ENCODE data around the gene POLR3E. TPM values are rescaled to one million over a fixed set of nuclear protein-coding genes. Genes with fewer than 3 reads are reported as not detected.

The POLR3E gene
- total and polyA plus RNA-seq, 2 donors (not counting 1 experiment from before 2014, with no cell fraction given) = 97.1 to 98.4 TPM

- no peak overlapping the region for H3K9ac ChIP-seq (ENCODE audit: low read length)
- H3K27ac Mint-ChIP-seq = no peak overlapping the region
- H3K4me1 ChIP-seq (ENCODE audit: control insufficient read depth in 2 of 2, insufficient read depth in 2 of 2, low read length in 2 of 2) = no peaks in the 10 kb centered on the region
- ChIA-PET POLR2A (no interaction called here), CTCF (no interaction called here)
- no peaks in the 10 kb centered on the region for H3K9me3 ChIP-seq (ENCODE audit: control extremely low read depth in 1 of 3, control insufficient read depth in 2 of 3, insufficient read depth in 1 of 3, low read length in 2 of 3)
- no peak overlapping the region for H3K4me3 ChIP-seq (ENCODE audit: control extremely low read depth in 1 of 5, extremely low read depth in 1 of 5, insufficient read depth in 1 of 5, low read depth in 2 of 5, low read length in 4 of 5)
- H3K4me2 ChIP-seq (replicated peaks; ENCODE audit: low read depth, low read length, poor library complexity, severe bottlenecking) = no peak overlapping the region
- H3K27me3 Mint-ChIP-seq = no peaks in the 10 kb centered on the region
- H3K4me3 Mint-ChIP-seq = no peak overlapping the region
- no peaks in the 10 kb centered on the region for H3K9me3 Mint-ChIP-seq (ENCODE audit: insufficient read depth)
- WGBS (ENCODE audit: insufficient coverage) = 98% methylated on average over 21 of the region's 23 CpGs
- DNase-seq (no peak), ATAC-seq (ENCODE audit: low read depth) (no peak)
- TF ChIP-seq CTCF (IDR thresholded peaks at IDR 0.05) = no peak
- no peak for TF ChIP-seq EZH2 (IDR thresholded peaks at IDR 0.05; ENCODE audit: borderline replicate concordance, insufficient read depth, low read depth, low read length, poor library complexity, severe bottlenecking)
- no peaks in the 10 kb centered on the region for H3K4me1 Mint-ChIP-seq
- no peaks in the 10 kb centered on the region for H3K27me3 ChIP-seq (replicated peaks in 1 of 4; ENCODE audit: control extremely low read depth in 1 of 4, control insufficient read depth in 3 of 4, insufficient read depth in 4 of 4, low read length in 3 of 4)
- peaks cover 8 to 78% of the 10 kb centered on the region in 2 experiments for H3K36me3 ChIP-seq (replicated peaks in 1 of 2; ENCODE audit: control extremely low read depth in 1 of 2, control insufficient read depth in 1 of 2, extremely low read depth in 1 of 2, insufficient read depth in 2 of 2, low read length in 1 of 2)
- intact Hi-C loops (cut with micrococcal nuclease) = no loop called here
- H3K27ac ChIP-seq (ENCODE audit: low read length in 2 of 2) = no peak overlapping the region
- peaks cover 3% of the 10 kb centered on the region for H4K20me1 ChIP-seq (ENCODE audit: control insufficient read depth, insufficient read depth, low read length, poor library complexity, severe bottlenecking)
- peaks cover 3% of the 10 kb centered on the region for H3K79me2 ChIP-seq (ENCODE audit: control insufficient read depth, insufficient read depth, low read length)
- H2AFZ ChIP-seq (ENCODE audit: insufficient read depth, low read depth, low read length, poor library complexity, severe bottlenecking) = no peak overlapping the region
Observed at GRCh38 chr16:22312897-22313781, 15.9 kb downstream of the POLR3E start.

- H2AFZ ChIP-seq (ENCODE audit: insufficient read depth, low read depth, low read length, poor library complexity, severe bottlenecking) = no peak overlapping the region
- no peaks in the 10 kb centered on the region for H3K4me1 ChIP-seq (ENCODE audit: control insufficient read depth in 2 of 2, insufficient read depth in 2 of 2, low read length in 2 of 2)
- H4K20me1 ChIP-seq (ENCODE audit: control insufficient read depth, insufficient read depth, low read length, poor library complexity, severe bottlenecking) = no peaks in the 10 kb centered on the region
- DNase-seq (no peak), ATAC-seq (ENCODE audit: low read depth) (no peak)
- H3K27ac ChIP-seq (ENCODE audit: low read length in 2 of 2) = no peak overlapping the region
- peaks cover 8 to 76% of the 10 kb centered on the region in 2 experiments for H3K36me3 ChIP-seq (replicated peaks in 1 of 2; ENCODE audit: control extremely low read depth in 1 of 2, control insufficient read depth in 1 of 2, extremely low read depth in 1 of 2, insufficient read depth in 2 of 2, low read length in 1 of 2)
- H3K27me3 ChIP-seq (replicated peaks in 1 of 4; ENCODE audit: control extremely low read depth in 1 of 4, control insufficient read depth in 3 of 4, insufficient read depth in 4 of 4, low read length in 3 of 4) = no peaks in the 10 kb centered on the region
- H3K27me3 Mint-ChIP-seq = no peaks in the 10 kb centered on the region
- H3K4me2 ChIP-seq (replicated peaks; ENCODE audit: low read depth, low read length, poor library complexity, severe bottlenecking) = no peak overlapping the region
- peaks cover 3% of the 10 kb centered on the region for H3K79me2 ChIP-seq (ENCODE audit: control insufficient read depth, insufficient read depth, low read length)
- H3K9me3 Mint-ChIP-seq (ENCODE audit: insufficient read depth) = no peaks in the 10 kb centered on the region
- H3K4me3 Mint-ChIP-seq = no peak overlapping the region
- no peaks in the 10 kb centered on the region for H3K4me1 Mint-ChIP-seq
- intact Hi-C loops (cut with micrococcal nuclease) = no loop called here
- H3K4me3 ChIP-seq (ENCODE audit: control extremely low read depth in 1 of 5, extremely low read depth in 1 of 5, insufficient read depth in 1 of 5, low read depth in 2 of 5, low read length in 4 of 5) = no peak overlapping the region
- no peak overlapping the region for H3K9ac ChIP-seq (ENCODE audit: low read length)
- ChIA-PET POLR2A (no interaction called here), CTCF (no interaction called here)
- no peak overlapping the region for H3K27ac Mint-ChIP-seq
- WGBS (ENCODE audit: insufficient coverage) = over 99% methylated on average over 9 of the region's 10 CpGs
- TF ChIP-seq EZH2 (IDR thresholded peaks at IDR 0.05; ENCODE audit: borderline replicate concordance, insufficient read depth, low read depth, low read length, poor library complexity, severe bottlenecking) (no peak), CTCF (IDR thresholded peaks at IDR 0.05) (no peak)
- H3K9me3 ChIP-seq (ENCODE audit: control extremely low read depth in 1 of 3, control insufficient read depth in 2 of 3, insufficient read depth in 1 of 3, low read length in 2 of 3) = no peaks in the 10 kb centered on the region
Observed at GRCh38 chr16:22313876-22314470, 16.8 kb downstream of the POLR3E start.

All from B cell (primary cell).